Measurements from ENCODE around the gene NKX6-1.

Gene NKX6-1

DNA sequence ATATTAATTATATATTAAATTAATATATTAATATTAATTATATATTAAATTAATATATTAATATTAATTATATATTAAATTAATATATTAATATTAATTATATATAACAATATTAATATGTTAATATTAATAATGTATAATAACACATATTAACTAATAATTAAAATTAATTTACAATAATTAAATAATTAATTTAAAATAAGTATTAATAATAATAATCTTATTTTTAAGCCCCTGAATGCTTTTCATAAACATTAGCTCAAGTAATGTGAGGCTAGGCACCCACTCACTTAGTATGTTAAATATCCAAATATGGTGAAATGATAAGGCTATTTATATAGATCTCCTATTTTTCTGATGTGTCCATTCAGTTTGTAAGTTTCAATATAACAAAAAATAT, 26.9 kb downstream of the NKX6-1 start:
- DNase-seq = no peak

GRCh38 chr4:84470204-84470785, 28.8 kb downstream of the NKX6-1 start:
- no peak for DNase-seq

- DNase-seq = no peak
Observed at GRCh38 chr4:84467601-84468000, 31.5 kb downstream of the NKX6-1 start.

DNA sequence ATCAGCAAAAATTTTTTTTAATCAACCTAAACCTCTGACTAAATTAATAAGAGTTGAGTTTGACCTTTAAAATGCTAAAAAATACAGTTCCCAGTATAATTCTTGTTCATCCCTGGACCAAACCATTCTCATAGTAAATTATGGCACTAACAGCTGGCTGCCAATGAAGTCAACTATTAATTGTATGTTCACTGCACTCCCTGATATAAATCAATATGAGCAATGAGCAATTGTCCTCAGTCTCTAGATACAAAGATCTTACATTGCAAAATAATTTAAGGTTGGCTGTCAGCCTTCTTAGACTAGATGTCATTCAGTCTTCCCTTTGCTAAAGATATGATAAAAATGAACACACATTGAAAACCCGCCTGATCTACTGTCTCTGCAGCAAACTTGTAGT, 39.3 kb downstream of the NKX6-1 start:
- DNase-seq = no peak

DNA sequence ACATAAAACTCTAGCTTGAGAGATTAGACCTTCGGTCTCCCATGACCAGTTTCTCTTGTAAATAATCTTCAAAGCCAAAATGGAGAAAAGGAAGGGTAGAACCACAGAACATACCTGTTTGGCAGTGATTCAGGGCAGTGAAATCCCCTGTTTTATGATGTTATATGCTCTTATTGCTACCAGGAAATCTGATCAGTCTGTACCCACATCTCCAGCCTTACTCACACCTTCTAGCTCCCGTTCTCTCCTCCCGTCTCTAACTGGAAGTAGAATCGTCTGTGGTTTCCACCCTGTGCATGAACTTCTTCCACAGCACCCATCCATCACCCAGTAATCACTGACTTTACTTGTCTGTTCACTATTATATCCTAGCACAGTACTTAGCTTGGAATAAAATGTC, 42.9 kb downstream of the NKX6-1 start:
- no peak for DNase-seq

DNA sequence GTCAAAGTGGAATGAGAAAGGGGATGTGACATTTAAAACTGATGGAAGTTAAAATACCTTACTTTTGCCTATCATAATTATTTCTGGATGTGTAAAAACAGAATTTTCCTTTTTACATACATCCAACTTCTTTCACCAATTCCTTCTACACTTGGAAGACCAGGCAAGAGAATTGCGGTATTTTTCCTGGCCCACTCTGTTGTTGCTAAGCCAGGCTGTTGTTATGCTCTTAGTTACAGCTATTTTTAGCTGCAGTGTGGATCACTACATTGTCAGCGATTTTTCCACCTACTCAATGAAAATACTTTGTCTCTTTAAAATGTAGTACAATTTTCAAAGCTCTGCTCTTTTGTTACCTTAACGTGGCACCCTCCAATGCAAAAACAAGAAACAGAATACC, 43.4 kb downstream of the NKX6-1 start:
- DNase-seq = no peak

DNA sequence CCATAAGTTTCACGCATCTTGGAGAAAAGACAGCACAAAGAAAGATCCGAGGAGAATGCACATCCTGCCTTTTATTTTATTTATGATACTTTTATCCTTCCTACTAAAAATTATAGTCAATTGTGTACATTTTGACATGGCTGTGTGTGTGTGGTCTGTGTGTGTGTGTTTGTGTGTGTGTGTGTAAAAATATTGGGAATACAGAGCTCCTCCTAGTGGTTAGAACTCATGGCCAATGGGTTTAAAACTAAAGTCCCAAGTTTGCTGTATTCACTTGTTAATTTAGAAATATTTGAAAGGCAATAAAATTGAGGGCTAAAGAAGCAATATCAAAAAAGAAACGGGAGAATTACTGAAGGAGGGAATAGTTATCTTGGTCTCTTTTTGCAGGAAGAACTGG, 47.5 kb downstream of the NKX6-1 start:
- no peak for DNase-seq

- DNase-seq = no peak
Observed at GRCh38 chr4:84443523-84443922, 55.6 kb downstream of the NKX6-1 start.

GRCh38 chr4:84442778-84443177, 56.3 kb downstream of the NKX6-1 start:
- no peak for DNase-seq

Data from activated CD4-positive, alpha-beta T cell treated with anti-CD3 and anti-CD28 coated beads, Interleukin-2, amount 50 U/mL, for 4 hours (primary cell).